GM19351 (cell line): ENCODE measurements around the gene SPTLC2.

Source experiments
- ATAC-seq: cut with Tn5 transposase; IDR thresholded peaks from one replicate; pipeline ENCODE4 v1.9.1; 2021; ENCODE audit warnings: mild to moderate bottlenecking, moderate library complexity; ENCODE audit not compliant: unreplicated experiment

SPTLC2 gene

DNA sequence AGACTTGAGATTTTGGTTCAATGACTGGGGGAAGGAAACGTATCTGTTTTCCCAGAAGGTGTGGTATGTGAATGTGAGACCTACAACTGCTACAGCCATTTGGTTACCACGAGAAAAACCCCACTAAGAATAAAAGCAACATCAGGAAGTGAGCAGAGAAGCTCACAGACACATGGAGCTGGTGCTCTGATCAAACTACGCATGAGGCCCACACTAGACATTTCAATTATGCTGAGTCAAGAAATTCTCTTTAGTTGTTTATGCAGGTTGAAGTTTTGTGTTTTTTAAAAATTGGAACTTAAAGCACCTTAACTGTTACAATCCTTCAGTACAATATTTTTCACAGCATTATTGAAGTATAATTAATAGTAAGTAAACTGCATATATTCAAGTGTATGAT, 8.9 kb upstream of the SPTLC2 start:
- ATAC-seq: no peak

DNA sequence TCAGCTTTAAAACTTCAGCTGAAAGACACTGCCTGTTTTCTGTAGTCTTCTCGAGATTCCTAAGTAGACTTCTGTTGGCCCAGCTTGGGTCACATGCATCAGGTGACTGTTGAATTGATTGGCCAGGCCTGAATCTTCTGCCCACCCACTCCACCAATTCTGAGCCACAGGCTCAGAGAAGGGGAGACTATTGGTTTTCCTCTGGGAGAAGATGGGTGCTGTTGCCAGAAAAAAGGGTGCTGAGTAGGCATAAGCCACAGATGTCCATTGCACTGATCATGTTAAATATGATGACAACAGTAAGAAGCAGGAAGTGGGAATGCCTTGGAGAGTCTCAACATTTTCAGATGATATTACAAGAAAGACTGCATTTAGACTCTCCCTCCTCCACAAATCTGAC, 6.8 kb upstream of the SPTLC2 start:
- no peak for ATAC-seq

DNA sequence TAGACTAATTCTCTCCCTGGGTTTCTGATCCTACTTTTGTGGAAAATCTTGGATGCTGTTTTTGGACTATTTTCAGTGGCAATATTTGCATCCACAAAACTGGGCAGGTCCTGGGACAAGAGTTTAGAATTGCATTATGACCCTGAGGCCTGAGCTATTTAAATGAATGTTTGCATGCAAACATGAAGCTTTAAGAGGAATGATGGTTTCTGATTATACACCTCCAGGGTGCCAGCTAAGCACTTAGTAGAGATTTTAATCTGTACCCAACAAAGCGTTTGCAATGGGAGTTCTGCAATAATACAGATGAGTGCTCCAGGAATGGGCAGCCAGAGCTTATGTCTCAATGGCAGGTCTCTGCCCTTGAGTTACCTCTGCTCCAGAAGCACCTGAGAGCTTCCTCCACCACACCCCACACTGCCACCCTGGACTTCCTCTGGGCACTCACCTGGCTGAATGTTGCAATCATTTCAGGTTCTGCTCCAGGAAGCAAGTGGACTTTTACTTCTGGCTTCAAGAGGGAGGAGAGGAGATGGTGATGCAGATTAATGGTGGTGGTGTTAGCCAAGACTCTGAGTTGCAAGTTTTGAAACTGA, 6.0 kb upstream of the SPTLC2 start:
- no peak for ATAC-seq

DNA sequence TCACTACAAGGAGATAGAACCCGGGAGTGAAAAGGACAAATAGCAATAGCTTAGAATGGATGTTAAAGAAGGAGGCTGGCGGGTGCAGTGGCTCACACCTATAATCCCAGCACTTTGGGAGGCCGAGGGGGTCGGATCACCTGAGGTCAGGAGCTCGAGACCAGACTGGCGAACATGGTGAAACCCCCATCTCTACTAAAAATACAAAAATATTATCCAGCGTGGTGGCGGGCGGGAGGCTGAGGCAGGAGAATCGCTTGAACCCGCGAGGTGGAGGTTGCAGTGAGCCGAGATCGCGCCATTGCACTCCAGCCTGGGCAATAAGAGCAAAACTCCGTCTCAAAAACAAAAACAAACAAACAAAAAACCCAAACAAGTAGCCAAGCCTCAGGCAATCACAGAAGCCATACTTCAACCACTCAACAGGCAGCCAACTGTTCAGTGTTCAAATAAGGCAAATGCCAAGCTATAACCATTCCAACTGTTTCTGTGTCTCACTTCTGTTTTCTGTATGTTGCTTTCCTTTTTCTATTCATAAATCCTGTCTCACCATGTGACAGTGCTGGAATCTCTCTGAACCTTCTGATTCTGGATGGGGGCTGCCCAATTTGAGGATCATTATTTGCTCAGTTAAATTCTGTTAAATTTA, 3.9 kb upstream of the SPTLC2 start:
- ATAC-seq: no peak

DNA sequence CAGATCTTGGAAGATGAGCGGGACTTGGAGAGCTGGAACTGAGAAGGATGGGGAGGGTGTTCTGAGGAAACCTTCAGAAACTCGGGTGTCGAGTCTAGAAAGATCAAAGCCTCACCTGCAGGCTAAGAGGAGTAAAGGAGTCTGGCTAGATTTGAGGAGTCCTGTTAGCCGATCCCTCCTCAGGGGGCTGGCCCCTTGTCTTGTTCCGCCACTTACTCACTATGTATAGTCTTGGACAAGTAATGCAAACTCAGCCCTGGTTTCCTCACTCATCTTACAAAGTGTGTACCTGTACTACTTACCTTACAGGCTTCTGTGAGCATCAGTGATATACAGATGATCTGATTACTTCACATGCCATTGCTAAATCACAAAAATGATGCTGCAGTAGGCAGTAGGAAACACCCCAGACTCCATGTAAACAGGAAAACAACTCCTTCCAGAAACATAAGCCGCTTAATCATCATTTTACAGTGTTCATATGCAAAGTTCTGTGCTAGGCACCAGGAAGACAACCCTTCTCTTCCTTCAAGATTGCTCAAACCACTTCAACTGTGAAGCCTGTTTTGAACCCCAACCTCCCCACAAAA, 2.0 kb upstream of the SPTLC2 start:
- no peak for ATAC-seq

DNA sequence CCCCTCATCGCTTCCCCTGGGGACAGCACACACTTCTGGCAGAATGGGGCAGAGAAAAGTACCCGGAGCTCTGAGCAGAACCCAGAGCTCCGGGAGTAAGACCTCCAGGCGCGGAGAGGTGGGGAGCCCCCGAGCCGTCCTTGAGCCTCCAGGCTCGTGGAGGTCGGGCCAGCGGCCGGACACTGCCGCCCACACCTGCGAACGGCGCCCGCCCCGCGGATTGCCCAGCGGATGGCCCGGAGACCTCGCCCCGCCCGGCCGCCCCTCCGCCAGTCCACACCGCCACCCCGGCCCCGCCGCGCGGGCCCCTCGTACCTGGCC, 344 bp downstream of the SPTLC2 start:
- ATAC-seq: no peak

DNA sequence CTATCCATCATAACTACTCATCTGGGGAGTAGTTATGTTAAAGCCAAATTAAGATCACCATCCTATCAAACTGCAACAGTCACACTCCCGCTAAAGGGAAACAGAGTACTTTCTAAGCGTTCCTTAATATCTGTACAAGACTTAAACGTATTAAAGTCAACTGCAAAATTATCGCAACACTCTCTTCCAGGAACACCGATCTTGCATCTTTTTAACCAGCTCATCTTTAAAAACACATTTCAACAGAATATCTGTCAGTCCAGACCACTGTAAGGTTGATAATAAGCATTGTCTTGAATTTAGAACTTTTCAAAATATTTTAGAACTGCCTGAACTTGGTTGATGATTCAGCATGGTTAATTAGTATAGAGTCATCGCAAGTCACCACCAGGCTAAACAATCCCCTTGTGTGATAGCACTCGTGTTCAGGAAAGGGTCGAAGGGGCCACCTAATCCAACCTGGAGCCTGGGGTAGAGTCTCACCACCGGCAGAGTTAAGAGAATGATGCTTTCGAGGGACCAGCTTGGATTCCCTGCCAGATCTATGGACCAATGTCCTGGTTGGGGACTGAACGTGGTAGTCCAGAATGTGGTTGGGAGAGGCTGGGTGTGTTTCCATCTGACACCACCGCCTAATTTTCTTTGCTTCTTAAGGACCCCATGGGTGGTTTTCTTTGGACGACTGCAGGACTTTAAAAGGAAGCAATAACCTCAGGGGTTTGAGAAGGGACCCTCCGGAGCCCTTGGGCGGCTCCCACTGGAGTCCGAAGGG, 890 bp downstream of the SPTLC2 start:
- ATAC-seq: no peak

DNA sequence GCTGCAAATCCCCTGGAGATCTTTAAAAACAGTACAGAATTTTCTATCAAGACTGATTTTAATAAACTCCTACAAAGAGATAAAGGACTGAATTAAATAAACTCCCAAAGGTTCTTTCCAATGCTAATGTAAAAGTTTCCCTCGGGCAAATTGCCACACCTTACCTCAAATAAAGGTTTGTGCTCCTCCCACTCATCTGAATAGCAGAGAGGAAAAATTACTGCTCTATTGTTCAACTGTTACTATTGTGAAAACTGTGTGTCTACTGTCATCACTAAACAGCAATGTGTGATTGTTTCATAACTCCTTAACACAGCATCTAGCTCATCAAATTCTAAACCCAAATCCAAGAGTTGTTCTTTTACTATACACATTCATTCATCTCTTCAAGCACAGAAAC, 3.2 kb downstream of the SPTLC2 start:
- ATAC-seq: no peak

DNA sequence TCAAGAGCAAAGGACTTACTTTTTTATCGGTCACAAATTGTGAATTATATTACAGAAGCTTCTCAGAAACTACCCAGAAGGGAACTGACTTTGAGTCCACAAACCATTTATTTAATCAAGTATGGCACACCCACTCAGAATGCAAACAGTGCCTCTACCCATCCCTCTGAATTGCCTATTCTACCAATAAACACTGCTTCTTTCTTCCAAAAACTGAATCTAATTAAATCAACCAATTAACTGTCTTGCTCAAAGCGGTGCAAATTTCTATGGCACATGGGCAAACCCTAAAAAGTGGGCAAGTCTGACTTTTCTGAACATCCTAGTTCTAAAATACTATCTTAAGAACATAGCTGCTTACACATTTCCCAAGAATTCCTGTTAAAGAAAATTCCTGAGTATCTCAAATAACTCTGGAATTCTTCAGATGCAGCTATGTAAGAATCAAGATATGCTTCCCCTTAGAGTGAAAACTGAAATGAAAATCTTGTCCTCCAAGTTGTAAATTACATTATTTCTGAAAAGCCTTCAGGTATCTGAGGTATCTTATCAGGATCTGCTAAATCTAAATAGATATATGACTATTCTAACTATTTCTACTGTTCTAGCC, 4.3 kb downstream of the SPTLC2 start:
- ATAC-seq: no peak

DNA sequence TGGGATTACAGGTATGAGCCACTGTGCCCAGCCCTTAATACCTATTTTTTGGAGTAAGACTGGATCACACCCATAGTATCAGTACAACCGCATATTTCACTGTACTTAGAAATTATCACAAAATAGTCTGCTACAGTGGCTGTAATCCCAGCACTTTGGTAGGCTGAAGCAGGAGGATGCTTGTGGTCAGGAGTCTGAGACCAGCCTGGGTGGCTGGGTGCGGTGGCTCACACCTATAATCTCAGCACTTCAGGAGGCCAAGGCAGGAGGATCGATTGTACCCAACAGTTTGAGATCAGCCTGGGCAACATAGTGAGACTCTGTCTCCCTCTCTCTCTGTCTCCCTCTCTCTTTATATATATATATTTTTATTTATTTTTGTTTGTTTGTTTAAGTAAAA, 5.9 kb downstream of the SPTLC2 start:
- no peak for ATAC-seq

DNA sequence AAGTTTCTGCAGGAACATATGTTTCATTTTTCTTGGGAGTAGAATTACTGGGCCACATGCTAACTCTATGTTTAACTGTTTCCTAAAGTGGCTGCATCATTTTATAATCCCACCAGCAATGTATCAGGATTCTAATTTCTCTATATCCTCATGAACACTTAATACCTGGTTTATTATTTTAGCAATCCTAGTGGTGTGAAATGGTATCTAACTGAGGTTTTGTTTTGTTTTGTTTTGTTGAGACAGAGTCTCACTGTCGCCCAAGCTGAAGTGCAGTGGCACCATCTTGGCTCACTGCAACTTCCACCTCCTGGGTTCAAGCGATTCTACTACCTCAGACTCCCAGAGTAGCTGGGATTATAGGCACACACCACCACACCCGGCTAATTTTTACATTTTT, 6.5 kb downstream of the SPTLC2 start:
- ATAC-seq: no peak

DNA sequence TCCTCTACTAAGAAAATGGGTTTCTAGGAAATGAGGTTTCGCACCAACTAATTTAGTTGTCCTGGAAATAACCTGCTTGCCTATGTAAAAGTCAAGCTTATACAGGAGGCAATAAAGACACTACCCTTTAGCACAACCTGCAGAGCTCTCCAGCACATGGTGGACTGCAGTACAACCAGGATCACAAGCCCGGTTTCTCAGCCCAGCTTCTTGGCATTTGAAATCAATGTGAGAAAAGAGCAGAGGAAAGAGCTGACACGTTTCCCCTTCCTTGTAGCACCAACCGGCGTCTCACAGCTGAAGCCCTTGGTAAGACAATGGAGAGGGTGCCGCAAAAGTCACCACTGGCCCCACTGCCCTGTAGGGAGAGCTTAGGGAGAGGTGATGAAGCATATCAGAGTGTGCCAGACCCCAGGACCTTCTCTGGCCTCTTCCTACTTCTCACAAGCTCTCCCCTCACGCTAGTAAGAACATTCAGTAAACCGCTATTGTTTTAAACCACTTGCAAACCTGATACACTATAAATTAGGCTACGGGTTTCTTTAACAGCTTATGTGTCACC, 8.6 kb downstream of the SPTLC2 start:
- ATAC-seq: peak; percentile 58

DNA sequence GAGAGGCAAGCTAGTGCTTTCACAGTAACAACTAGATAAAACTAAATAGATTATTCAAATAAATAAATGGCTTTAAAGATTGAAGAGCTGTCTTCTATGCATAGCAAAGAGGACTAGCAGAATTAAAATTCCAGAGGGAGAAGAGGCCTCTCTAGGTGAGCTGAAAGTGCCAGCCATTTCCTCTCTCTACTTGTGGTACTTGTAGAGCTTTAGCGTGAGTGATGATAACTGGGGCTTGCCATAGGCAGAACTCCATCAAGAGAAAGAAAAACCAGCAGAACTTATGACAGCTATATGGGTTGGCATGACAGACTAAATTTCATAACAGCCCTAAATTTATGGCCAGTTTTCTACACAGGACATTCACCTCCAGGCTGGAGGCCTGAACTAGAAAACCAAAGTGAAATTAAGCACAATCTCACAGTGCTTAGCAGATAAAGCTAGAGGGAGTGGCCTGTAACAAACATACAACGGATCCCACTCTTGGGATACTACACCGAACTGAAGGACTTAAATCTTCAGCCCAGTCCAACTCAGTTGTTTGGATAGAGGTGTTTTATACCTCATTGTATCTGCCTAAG, 11.0 kb downstream of the SPTLC2 start:
- no peak for ATAC-seq

DNA sequence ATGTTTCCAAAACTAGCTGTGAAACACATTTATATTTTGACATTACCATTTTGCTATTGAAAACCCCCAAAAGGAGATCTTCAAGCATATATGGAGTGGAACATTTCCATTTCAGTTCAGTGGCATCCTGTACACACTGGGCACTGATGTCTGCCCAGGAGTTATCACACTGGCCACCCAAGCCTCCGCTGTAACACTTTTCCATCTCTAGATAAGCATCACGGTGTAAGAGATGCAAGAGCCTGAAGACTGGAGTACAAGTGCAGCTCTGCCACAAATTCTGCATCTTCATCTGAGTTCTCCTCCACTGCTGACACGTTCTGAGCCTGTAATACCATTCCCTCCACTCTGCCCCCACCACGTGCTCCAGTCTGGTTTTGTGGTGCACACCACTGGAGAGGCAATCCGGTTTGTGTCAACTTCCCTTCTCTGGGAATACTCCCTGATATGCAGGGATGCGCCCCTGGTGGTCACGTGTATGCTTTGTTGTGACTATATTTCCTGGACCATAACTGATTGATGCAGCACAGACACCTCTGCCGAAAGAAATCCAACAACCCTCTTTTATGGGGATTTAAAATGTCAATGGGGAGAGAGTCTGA, 12.7 kb downstream of the SPTLC2 start:
- ATAC-seq: no peak

DNA sequence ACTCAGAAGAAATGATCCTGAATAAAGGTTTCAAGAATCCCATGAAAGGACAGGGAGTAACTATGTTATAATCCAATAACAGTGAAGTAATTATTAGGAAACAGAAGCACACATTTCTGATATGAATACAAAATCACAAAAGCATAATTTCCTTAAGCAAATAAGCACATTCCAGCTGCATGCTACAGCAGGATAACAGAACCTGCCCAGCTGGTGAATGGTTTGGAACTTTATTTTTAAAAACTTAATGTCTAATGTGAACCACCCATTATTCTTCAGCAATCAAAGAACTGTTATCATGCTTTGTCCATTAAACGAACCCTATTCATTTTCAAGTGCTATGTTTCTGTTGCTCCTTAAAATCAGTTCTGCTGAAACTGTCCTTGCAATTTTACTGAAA, 13.4 kb downstream of the SPTLC2 start:
- ATAC-seq: no peak

DNA sequence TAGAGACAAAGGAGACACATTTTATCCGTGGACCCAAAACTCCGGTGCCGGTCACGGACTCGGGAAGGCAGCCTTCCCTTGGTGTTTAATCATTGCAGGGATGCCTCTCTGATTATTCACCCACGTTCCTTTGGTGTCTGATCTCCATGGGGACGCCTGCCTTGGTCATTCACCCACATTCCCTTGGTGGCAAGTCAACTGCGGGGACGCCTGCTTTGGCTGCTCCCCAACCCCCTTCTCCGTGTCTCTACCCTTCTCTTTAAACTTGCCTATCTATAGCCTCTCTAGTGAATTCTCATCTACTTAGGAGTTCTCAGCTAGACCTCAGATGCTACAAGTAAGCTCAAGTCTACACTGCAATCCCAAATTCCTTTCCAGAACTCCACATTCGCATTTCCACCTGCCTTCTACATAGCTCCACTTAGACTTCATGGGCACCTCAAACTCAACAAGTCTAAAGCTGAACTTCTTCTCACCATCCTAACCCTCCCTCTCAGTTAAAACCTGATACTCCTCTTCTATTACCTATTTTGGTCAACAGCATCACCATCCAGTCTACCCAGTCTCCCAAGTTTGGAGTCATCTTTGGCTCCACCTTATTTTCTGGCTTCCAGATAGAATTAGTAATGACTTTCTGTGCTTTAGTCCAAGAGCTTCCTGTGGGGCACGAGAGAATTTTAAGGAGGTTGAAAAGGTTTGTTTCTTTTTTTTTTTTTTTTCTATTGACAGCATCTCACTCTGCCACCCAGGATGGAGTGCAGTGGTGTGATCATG, 14.4 kb downstream of the SPTLC2 start:
- ATAC-seq: no peak

DNA sequence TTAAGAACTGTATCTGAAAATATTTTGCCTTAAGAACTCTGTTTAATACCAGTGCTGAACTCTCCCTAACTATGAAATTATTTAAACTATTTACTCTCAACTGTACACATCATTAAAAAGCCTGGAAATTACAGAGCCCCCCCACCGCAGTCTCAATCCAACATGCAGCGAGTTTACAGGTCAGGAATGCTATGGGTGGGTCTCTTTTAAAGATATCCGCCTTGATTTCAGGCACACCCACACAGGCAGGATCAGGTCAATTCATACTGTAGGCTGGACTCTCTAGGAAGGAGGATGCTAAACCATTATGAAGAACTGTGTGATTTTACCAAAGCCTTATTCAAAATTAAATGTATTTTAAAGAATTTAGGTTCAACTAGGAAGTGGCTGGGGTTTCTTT, 16.5 kb downstream of the SPTLC2 start:
- no peak for ATAC-seq

DNA sequence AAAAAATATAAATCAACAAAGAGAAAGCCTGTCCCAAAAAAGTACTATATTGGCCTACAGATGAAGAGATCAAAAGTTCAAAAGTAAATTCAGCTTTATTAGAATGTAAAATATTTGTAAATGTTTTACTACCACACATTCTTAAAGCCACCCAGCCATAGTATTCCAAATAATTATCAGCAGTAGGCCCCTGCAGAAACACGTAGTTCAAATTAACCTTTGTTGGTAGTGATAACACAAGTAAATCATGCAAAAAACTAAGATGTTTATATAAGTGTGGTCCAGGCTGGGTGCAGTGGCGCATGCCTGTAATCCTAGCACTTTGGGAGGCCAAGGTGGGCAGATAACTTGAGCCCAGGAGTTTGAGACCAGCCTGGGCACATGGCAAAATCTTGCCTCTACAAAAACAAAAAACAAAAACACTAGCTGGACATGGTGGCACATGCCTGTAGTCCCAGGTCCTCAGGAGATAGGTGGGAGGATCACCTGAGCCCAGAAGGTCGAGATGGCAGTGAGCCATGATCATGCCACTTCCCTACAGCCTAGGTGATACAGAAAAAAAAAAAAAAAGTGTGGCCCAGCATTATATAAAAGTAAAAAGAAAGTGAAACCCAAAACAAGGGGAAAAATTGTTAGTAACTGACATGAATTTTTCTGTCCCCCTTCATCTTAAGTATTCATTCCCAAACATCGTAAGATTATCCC, 17.9 kb downstream of the SPTLC2 start:
- ATAC-seq: no peak

DNA sequence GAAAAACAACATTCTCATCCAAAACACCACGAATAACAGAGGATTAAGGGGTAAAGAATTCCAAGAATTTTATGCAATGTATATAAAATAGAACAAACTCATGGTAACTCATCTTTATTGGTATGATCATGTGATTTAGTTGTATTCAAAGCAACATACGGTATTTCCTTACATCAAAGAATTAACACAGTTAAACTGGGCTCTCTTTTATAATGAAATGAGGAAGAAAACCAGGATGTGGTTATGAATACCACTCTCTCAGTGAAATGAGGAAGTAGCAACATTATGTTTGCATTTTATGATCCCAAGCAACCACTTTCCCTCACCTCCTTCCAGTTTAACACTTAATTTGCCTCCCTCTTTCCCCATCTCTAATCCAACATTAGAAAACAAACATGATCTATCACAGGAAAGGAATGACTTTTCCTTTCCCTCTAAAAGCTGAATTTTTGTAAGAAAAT, 22.9 kb downstream of the SPTLC2 start:
- peak; percentile 80 for ATAC-seq
